ENCODE measurements around the gene PKN2. TPM values are rescaled to one million over a fixed set of nuclear protein-coding genes. Genes with fewer than 3 reads are reported as not detected.
"Not testable (repeated sequence)": the region's sequence is repeated elsewhere in the genome, so short reads cannot be mapped to it uniquely, and the experiment has no call there.

The PKN2 gene
- total RNA-seq, 1 donor from 2014 or later = 56.4 TPM

DNA sequence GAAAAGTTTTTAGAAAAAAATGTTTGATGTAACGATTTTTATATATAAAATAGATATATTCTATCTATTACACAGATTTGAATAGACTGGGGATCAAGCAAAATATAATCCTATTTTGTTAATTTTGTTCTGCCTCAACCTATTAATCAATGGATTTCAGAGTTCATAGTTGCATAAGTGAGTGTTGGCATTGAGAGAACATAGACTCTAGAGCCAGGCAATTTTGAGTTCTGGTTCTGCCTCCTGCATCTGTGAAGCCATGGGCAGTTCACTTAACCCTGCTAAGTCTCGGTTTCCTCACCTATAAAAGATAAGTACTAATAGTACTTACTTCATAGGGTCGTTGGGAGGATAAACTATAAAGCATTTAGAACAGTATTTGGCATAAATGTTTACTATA is 13.6 kb upstream of the PKN2 start:
- ATAC-seq = no peak

DNA sequence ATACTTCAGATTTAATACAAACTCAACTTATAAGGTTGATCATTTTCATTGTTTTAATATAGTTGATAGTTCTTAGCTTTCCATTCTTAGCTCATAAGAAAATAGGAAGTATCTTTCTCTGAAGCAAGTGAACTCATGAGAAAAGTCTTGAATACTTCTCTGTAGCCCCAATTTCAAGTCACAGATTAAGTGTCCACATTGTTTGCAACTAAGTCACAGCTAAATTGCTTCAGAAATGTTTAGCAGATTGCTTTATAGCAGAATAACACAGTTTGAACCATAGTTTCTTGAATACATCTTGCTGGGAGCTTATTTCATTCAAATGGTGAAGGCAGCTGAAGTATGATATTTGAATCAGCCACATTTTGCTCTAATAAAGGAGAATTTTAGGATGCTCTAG is 10.6 kb upstream of the PKN2 start:
- intact Hi-C loops (cut with DNase I) = no loop called here
- no peak for ATAC-seq

More for the DNA sequence above, 13.6 kb upstream of the PKN2 start:
- DNase-seq (ENCODE audit: low spot score) = no peak
- intact Hi-C loops (cut with DNase I) = no loop called here

DNA sequence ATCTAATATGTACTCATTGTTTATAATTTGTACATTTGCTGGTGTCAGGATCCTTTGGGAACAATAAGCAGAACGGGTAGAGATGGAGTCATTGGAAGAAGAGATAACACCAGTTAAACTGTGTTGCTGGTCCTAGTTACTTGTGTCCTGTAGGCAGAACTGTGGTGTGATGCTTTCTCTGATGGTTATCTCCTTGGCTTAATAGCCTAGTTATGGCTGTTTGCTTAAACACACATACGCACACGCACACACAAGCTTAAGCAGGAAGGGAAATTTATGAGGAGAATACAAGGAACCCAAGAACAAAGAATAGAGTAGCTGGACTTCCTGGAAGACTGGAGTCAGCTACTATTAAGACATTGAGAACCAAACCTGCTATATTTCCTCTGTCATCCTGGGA is 5.7 kb upstream of the PKN2 start:
- DNase-seq (ENCODE audit: low spot score) (no peak), ATAC-seq (no peak)
- intact Hi-C loops (cut with DNase I) = no loop called here

More for the DNA sequence above, 10.6 kb upstream of the PKN2 start:
- no peak for DNase-seq (ENCODE audit: low spot score)

DNA sequence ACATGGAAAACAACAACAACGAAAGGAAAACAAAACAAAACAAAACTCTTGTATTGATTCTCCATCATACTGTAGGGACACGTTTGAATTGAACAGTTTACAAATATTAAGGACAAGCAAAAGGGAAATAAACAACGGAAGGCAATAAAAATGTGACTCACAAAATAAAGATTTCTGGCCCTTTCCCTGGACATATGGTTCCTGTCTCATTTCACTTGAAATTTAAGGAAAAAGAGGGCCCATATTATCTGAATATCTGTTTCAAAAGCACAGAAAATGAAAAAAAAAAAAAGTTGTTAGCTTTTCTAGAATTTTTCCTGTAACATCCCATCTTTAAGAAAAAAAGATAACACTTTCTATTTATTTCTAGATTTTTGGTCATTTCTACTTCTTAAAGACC is 3.6 kb upstream of the PKN2 start:
- no peak for ATAC-seq
- intact Hi-C loops (cut with DNase I) = no loop called here

DNA sequence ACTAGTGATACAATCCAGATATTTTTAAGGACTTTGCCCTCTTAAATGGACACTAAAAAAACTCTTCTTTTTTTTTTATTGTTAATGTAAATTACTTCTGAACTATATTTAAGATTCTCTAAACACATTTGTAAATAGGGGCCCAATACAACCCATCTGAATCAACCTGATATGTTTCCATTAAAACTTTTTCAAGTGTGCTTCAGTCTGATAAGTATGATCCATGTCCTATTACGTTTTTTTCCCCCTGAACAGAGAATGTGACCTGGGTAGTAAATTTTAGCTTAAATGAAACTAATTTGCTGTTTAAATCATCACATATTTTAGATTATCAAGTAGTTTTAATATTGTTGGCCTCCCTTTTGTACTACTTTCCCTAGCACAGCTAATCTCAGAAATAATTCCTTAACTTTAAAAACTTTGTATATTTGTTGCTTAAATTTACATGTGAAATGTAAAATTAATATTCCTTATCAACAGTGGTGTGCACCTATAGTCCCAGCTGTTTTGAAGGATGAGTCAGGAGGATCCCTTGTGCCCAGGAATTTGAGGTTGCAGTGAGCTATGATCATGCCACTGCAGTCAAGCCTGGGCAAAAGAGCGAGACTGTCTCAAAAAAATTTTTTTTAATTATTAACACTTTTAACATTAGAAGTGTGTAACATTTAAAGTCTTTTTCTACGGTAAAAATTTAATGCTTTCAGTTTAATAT is 3.0 kb upstream of the PKN2 start:
- DNase-seq (ENCODE audit: low spot score) = no peak
- no peak for ATAC-seq
- intact Hi-C loops (cut with DNase I) = no loop called here

More for the DNA sequence above, 3.6 kb upstream of the PKN2 start:
- DNase-seq (ENCODE audit: low spot score) = no peak

DNA sequence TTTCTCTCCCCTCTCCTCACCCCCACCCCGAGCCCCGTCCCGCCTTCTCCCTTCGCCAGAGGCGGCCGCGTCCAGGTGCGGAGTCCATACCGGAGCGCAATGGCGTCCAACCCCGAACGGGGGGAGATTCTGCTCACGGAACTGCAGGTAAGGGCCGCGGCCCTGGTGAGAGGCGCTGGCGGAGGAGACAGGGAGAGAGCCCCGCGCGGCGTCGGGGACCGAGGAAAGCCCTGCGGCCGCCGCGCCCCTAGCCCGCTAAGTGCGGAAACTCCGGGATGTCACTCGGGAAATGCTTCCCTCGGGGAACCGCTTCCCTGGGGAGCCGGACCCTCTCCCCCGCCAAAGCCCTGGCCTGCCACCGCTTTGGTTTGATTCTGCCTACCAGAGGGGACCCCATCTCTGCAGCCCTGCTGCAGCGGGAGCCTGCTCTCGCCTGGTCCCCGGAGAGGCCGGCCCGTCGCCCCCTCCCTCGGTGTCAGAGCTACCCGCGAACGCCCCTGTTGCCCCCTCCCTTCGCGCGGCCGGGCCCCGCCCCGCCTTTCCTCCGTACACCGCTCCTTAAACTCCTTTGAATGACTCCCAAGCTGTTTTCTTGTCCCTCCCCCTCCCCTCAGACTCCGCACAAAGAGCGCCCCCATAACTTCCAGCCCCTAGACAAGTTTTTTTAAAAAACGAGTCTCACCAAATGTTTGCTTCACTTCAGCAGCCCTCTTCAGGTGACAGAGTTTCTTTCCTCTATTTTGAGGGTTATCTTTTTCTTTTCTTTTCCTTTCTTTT is 597 bp downstream of the PKN2 start:
- intact Hi-C loops (cut with DNase I) = no loop called here
- DNase-seq (ENCODE audit: low spot score) (peak; percentile 76), ATAC-seq (peak; percentile 33)

DNA sequence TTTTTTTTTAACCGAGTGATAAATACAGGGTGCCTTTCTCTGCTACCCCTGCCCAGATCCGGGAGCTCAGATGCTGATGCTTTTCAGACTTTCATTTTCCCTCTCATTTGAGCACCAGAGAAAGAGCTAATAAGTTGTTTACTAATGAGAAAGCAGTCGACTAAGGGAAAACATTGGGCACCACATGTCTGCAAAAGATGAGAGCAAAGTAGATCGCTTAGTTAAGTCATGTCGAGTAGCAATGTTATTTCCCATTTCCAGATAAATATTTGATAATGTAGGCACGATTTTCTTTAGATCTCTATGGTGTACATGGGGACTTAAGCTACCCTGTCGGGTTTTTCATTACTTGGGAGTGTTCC is 1.2 kb downstream of the PKN2 start:
- intact Hi-C loops (cut with DNase I) = no loop called here
- no peak for DNase-seq (ENCODE audit: low spot score)
- ATAC-seq = no peak

DNA sequence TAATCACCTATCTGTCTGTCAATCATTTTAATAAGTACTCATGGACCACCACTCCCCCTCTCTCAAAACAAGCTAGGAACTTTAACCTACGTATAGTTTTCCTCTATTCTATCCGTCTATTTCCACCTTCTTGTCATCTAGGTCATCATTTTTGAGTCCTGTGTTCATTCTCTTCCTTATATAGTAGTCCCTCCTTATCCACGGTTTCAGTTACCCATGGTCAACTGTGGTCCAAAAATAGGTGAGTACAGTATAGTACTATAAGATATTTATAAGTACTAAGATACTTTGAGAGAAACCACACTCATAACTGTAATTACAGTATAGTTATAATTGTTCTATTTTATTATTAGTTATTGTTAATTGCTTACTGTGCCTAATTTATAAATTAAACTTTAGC is 7.5 kb downstream of the PKN2 start:
- intact Hi-C loops (cut with DNase I) = no loop called here
- DNase-seq (ENCODE audit: low spot score) = no peak

DNA sequence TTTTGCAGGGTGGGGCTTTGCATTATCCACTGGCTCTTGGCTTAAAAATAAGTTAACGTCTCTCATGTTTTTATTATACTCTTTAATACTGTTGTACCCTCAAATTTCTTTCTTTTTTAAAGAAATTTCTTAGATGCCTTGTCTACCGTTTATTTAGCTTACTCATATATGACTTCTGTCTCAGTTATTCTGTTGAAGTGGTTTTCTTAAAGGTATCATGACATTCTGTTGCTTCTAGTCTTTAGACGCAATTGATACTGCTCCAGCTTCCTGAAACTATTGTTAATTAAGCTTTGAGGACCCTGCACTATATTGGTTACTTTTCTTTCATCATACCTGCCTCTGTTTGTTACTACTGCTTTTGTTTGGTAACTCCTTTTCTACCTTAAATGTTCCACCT is 11.7 kb downstream of the PKN2 start:
- DNase-seq (ENCODE audit: low spot score) (no peak), ATAC-seq (no peak)
- intact Hi-C loops (cut with DNase I) = no loop called here

More for the DNA sequence above, 7.5 kb downstream of the PKN2 start:
- no peak for ATAC-seq

DNA sequence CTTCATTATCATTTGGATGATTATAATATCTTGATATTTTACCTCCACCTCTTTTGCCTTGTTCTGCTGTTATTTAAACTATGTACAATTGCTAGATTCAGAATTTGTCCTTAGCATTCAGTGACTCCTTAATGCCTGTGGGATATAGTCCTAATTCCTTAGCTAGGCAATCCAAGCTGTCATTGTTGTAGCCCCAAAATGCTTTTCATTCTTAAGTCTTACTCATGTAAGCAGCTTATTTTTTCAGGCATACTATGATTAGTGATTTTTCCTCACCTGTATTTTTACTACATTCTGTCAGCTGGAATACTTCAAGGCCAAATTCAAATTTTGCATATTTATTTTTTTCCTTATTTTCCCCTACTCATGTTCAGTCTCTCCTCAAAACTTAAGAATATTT is 13.4 kb downstream of the PKN2 start:
- ATAC-seq (no peak), DNase-seq (ENCODE audit: low spot score) (no peak)
- intact Hi-C loops (cut with DNase I) = no loop called here

DNA sequence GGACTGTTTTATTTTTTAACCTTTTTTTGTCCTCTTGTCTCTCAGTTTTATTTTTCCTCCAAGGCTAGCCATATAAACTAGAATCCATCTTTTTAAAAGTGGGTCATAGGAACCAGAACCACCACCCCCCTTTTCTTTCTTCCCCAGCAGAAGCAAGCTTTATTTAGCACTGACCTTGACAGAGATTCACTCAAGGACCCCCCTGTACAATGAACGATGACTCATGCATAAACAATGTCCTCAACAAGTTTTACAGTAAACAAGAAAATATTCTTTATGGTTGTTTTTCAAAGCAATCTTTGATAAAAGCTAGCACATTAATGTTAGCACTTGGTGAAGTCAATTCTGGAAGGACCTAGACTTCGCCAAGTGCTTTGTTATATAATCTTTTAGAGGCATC is 14.1 kb downstream of the PKN2 start:
- intact Hi-C loops (cut with DNase I) = no loop called here
- DNase-seq (ENCODE audit: low spot score) = no peak
- no peak for ATAC-seq

DNA sequence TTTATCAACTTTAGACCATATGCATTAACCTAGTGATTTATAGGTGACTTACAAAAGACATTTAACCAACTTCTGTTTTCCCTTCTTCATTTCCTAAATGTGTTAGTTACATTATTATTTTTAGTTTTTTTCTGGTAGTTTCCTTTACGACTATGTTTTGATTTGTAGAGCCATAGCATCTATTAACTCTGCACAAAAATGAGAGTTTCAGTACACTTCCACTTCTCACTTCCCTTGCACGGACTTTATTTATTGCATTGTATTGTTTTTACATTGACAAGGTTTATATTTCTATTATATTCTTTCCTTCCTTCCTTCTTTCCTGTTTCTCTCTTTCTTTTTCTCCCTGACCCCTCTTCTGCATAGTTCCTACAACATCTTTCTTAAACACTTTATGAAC is 14.7 kb downstream of the PKN2 start:
- DNase-seq (ENCODE audit: low spot score) (no peak), ATAC-seq (no peak)
- intact Hi-C loops (cut with DNase I) = no loop called here

DNA sequence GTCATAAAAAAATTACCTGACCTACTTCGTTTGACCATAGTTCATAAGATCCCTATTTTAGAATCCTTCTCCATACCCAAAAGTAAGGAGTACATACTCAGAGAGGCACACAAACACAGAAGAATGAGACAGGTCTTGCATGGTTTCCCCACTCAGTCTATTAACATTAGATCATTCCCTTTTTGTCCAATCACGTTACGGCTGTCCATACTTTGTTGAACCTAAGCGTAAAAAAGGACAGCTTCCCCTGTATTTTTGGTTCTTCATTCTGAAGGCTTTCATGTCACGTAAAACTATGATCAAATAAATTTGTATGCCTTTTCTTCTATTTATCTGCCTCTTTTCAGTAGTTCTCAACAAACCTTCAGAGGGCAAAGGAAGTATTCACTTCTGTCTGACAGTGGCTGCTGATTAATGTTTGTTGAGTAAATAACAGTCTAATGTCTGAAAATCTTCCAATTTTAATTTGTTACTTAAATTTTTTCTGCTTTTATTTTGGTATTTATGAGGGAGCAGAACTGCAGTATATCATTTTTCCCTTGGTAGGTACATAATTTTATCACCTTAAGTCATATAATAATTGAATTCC is 16.4 kb downstream of the PKN2 start:
- ATAC-seq = no peak
- no peak for DNase-seq (ENCODE audit: low spot score)
- intact Hi-C loops (cut with DNase I) = no loop called here

DNA sequence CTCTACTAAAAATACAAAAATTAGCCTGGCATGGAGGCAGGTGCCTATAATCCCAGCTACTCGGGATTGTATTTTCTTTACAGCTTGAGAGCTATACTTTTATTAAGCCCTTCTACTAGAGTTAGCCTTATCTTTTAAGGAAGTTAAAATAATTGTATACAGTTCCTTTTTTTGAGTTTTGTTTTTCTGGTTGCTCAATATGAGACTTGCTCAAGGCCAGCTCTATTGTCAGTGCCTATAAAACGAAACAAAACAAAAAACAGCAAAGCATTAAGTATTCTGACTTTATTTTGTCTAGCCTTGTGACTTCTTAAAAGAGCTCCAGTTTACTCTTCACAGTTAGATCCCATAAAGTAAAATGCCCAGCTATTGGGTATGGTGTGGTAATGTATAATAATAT is 17.2 kb downstream of the PKN2 start:
- ATAC-seq (peak; percentile 79), DNase-seq (ENCODE audit: low spot score) (no peak)

DNA sequence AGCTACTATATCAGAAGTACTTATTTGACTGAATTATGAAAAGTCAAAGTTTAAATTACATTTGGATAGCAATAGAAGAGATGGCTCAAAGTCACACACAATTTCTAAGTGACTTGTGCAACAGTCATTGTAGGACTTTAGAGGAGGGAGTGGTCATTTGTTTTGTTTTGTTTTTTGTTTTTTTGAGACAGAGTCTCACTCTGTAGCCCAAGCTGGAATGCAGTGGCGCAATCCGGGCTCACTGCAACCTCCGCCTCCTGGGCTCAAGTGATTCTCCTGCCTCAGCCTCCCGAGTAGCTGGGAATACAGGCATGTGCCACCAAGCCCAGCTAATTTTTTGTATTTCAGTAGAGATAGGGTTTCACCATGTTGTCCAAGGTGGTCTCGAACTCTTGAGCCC is 17.7 kb downstream of the PKN2 start:
- DNase-seq (ENCODE audit: low spot score); ATAC-seq; intact Hi-C loops (cut with DNase I): not testable (repeated sequence)

More for the DNA sequence above, 17.2 kb downstream of the PKN2 start:
- intact Hi-C loops (cut with DNase I) = no loop called here

DNA sequence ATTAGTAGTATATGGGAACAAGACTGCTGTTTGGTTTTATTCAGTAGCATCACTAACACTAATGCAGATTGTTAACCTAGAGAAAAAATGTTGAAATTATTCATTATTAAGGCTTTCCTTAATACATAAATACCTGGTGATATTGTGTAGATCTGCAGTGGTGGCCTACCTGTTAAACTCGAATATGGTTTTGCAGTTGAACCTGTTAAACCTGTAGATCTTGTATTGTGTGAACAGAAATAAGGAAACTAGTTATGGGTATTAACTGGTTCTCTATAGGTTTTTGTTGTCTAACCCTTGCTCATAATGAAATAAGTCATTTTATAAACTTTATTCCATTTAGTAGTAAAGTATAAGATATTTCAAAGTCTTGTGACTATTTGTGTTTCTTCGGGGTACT is 23.9 kb downstream of the PKN2 start:
- intact Hi-C loops (cut with DNase I) = no loop called here
- DNase-seq (ENCODE audit: low spot score) (no peak), ATAC-seq (no peak)

DNA sequence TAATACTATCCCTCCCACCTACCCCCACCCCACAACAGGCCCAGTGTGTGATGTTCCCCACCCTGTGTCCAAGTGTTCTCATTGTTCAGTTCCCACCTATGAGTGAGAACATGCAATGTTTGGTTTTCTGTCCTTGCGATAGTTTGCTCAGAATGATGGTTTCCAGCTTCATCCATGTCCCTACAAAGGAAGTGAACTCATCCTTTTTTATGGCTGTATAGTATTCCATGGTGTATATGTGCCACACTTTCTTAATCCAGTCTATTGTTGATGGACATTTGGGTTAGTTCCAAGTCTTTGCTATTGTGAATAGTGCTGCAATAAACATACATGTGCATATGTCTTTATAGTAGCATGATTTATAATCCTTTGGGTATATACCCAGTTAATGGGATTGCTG is 28.8 kb downstream of the PKN2 start:
- not testable (repeated sequence) for DNase-seq (ENCODE audit: low spot score)

DNA sequence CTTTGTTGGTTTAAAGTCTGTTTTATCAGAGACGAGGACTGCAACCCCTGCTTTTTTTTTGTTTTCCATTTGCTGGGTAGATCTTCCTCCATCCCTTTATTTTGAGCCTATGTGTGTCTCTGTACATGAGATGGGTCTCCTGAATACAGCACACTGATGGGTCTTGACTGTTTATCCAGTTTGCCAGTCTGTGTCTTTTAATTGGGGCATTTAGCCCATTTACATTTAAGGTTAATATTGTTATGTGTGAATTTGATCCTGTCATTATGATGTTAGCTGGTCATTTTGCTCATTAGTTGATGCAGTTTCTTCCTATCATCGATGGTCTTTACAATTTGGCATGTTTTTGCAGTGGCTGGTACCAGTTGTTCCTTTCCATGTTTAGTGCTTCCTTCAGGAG is 32.5 kb downstream of the PKN2 start:
- DNase-seq (ENCODE audit: low spot score); intact Hi-C loops (cut with DNase I); ATAC-seq: not testable (repeated sequence)

More for the DNA sequence above, 28.8 kb downstream of the PKN2 start:
- intact Hi-C loops (cut with DNase I); ATAC-seq: not testable (repeated sequence)

DNA sequence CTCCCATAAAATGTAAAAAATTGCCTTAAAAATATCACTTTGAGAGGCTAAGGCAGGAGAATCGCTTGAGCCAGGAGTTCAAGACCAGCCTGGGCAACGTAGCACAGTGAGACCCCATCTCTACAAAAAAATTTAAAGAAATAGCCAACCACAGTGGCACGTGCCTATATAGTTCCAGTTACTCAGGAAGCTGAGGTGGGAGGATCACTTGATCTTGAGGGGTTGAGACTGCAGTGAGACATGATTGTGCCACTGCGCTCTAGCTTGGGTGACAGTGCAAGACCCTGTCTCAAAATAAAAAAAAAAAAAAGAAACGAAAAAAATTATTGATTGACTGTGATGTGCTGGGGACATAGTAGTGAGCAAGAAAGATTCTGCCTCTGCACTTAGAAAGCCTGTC is 38.4 kb downstream of the PKN2 start:
- ATAC-seq (no peak), DNase-seq (ENCODE audit: low spot score) (no peak)
- intact Hi-C loops (cut with DNase I) = no loop called here

DNA sequence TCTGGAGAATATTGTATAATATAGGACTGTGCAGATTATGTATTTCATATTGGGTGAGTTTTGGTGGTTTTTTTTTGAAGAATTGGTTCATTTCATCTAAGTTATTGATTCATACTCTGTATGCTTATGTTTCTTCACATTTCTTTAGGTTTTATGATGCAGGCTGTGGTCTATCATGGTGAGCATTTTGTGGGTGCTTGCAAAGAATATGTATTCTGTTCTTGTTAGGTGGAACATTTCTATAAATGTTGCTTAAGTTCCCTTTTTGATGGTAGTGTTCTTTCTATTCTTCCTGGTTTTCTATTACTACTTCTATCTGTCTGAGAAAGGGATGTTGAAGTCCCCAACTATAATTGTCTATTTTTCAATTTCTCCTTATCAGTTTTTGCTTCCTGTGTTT is 42.6 kb downstream of the PKN2 start:
- intact Hi-C loops (cut with DNase I) = no loop called here
- no peak for DNase-seq (ENCODE audit: low spot score)
- ATAC-seq = no peak

Measured in sciatic nerve (tissue), 2 donors.